HG02759 (cell line): ENCODE results near the gene STK4.

Experiments used
- ATAC-seq: cut with Tn5 transposase; IDR thresholded peaks from one replicate; pipeline ENCODE4 v1.9.1; 2021; ENCODE audit warnings: mild to moderate bottlenecking, moderate library complexity; ENCODE audit not compliant: unreplicated experiment

The STK4 gene

GRCh38 chr20:44966030-44966961 lies at the start of gene STK4:
Gene STK4, plus strand, starts transcription at chr20:44966512. Its CDS starts 57 bp downstream, at chr20:44966569.
- ATAC-seq = peak; percentile 83

- no peak for ATAC-seq
Measured at GRCh38 chr20:44916586-44916985, 49.7 kb upstream of the STK4 start.

GRCh38 chr20:44917399-44917798 lies 48.9 kb upstream of the STK4 start:
- ATAC-seq = no peak

- ATAC-seq = no peak
Measured at GRCh38 chr20:44918342-44918741, 48.0 kb upstream of the STK4 start.

GRCh38 chr20:44918761-44919160 lies 47.6 kb upstream of the STK4 start:
- ATAC-seq = no peak

- no peak for ATAC-seq
Measured at GRCh38 chr20:44921447-44921846, 44.9 kb upstream of the STK4 start.

GRCh38 chr20:44924541-44924940 lies 41.8 kb upstream of the STK4 start:
- no peak for ATAC-seq

GRCh38 chr20:44928595-44928994 lies 37.7 kb upstream of the STK4 start:
- no peak for ATAC-seq

- ATAC-seq = no peak
Measured at GRCh38 chr20:44930517-44931168, 35.7 kb upstream of the STK4 start.

- ATAC-seq = no peak
Measured at GRCh38 chr20:44931911-44932310, 34.4 kb upstream of the STK4 start.

GRCh38 chr20:44932916-44933315 lies 33.4 kb upstream of the STK4 start:
- no peak for ATAC-seq

GRCh38 chr20:44936510-44936909 lies 29.8 kb upstream of the STK4 start:
- no peak for ATAC-seq

- ATAC-seq = no peak
Measured at GRCh38 chr20:44938637-44939036, 27.7 kb upstream of the STK4 start.

- no peak for ATAC-seq
Measured at GRCh38 chr20:44941120-44941691, 25.1 kb upstream of the STK4 start.

- ATAC-seq = no peak
Measured at GRCh38 chr20:44942264-44942973, 23.9 kb upstream of the STK4 start.

- no peak for ATAC-seq
Measured at GRCh38 chr20:44943828-44944227, 22.5 kb upstream of the STK4 start.

GRCh38 chr20:44945261-44945660 lies 21.1 kb upstream of the STK4 start:
- no peak for ATAC-seq

- no peak for ATAC-seq
Measured at GRCh38 chr20:44946271-44946852, 19.9 kb upstream of the STK4 start.

- no peak for ATAC-seq
Measured at GRCh38 chr20:44948107-44948506, 18.2 kb upstream of the STK4 start.

- no peak for ATAC-seq
Measured at GRCh38 chr20:44948513-44948912, 17.8 kb upstream of the STK4 start.

GRCh38 chr20:44950368-44950767 lies 15.9 kb upstream of the STK4 start:
- no peak for ATAC-seq
